Body of pancreas (tissue), 4 donors: ENCODE data around the gene METRNL. TPM values are rescaled to one million over a fixed set of nuclear protein-coding genes. Genes with fewer than 3 reads are reported as not detected.
"Not testable (repeated sequence)": the region's sequence is repeated elsewhere in the genome, so short reads cannot be mapped to it uniquely, and the experiment has no call there.

Experiments
- ATAC-seq: fragments of 150-250 bp; one replicate; pipeline ENCODE4 v1.9.1; 2016
- DNase-seq, 4 donors: peaks; one replicate each; pipeline ENCODE4 v3.0.0-alpha.2; 2019
- H3K27ac ChIP-seq, 4 donors: fragments of 200-600 bp; sonication (generic); 1 replicate in 3 of 4; 2 replicates in 1 of 4; pipeline versions ENCODE4 v1.5.1 to v1.6.1; 2016 to 2019; ENCODE audit warnings: mild to moderate bottlenecking in 1 of 4, mixed read lengths in 1 of 4, moderate library complexity in 1 of 4
- H3K27me3 ChIP-seq, 2 donors: fragments of 200-600 bp; sonication (generic); one replicate each; pipeline ENCODE4 v1.6.0; 2016; ENCODE audit warnings: mild to moderate bottlenecking in 1 of 2
- H3K36me3 ChIP-seq, 2 donors: fragments of 200-600 bp; sonication (generic); replicated peaks in 1 of 2; 2 replicates each; pipeline ENCODE4 v1.5.1; 2016; ENCODE audit warnings: low read depth in 2 of 2; ENCODE audit not compliant: insufficient read depth in 1 of 2
- H3K4me1 ChIP-seq: fragments of 200-600 bp; sonication (generic); one replicate; pipeline ENCODE4 v1.6.0; 2016
- H3K4me3 ChIP-seq, 2 donors: fragments of 200-600 bp; sonication (generic); 1 replicate in 1 of 2; 2 replicates in 1 of 2; pipeline ENCODE4 v1.5.1; 2016 to 2019
- H3K9me3 ChIP-seq, 3 donors: fragments of 200-600 bp; sonication (generic); 1 replicate in 2 of 3; 2 replicates in 1 of 3; pipeline ENCODE4 v1.5.1; 2016
- CTCF ChIP-seq, 7 experiments: fragments of 450-650 bp in 4 of 7; fragments of 200-600 bp in 3 of 7; sonication (generic) in 3 of 7; IDR thresholded peaks; one replicate each; pipeline ENCODE4 v1.5.1; 2016 to 2019; ENCODE audit warnings: antibody characterized with exemption in 7 of 7
- POLR2A ChIP-seq, 3 donors: fragments of 450-650 bp; IDR thresholded peaks; one replicate each; pipeline ENCODE4 v1.6.1; 2016; ENCODE audit warnings: antibody characterized with exemption in 3 of 3, mild to moderate bottlenecking in 2 of 3
- WGBS, 2 donors: methylation state at CpG; one replicate each; pipeline ENCODE4 v1.1.5; 2017; 5-methylcytosine and 5-hydroxymethylcytosine counted together
- intact Hi-C: fragments of 100-400 bp; cut with DNase I; formaldehyde crosslinking; loops from one replicate; pipeline ENCODE4 v1.15.1; 2023
- total RNA-seq, 2 donors: library from RNA; depleted of rRNA; stranded (reverse); fragments of >200 nt; gene quantifications; one replicate each; pipeline ENCODE4 v1.1.0, GENCODE V29; 2016

METRNL gene
- total RNA-seq, 2 donors from 2014 or later = 21.3 to 26.4 TPM

GRCh38 chr17:83037084-83037873, 42.1 kb upstream of the METRNL start:
- intact Hi-C loops = no loop called here
- TF ChIP-seq CTCF (IDR thresholded peaks at IDR 0.05) (no peak), POLR2A (IDR thresholded peaks at IDR 0.05) (no peak)
- Histone ChIP-seq H3K27ac (no peak overlapping the region), H3K36me3 (no peaks in the 10 kb centered on the region), H3K27me3 (no peaks in the 10 kb centered on the region), H3K4me3 (no peak overlapping the region), H3K9me3 (peaks cover 0 to 3% (median 0%) of the 10 kb centered on the region in 3 donors), H3K4me1 (no peaks in the 10 kb centered on the region)
- WGBS, 2 donors = 88 to 91% methylated on average over 19 to 30 of the region's 30 CpGs
- DNase-seq = no peak
- no peak for ATAC-seq

- intact Hi-C loops = no loop called here
- TF ChIP-seq POLR2A (IDR thresholded peaks at IDR 0.05) = no peak
- no peak for TF ChIP-seq CTCF (IDR thresholded peaks at IDR 0.05)
- Histone ChIP-seq H3K36me3 (no peaks in the 10 kb centered on the region), H3K27ac (no peak overlapping the region), H3K27me3 (no peaks in the 10 kb centered on the region), H3K9me3 (peaks cover 0 to 3% (median 0%) of the 10 kb centered on the region in 3 donors), H3K4me3 (no peak overlapping the region), H3K4me1 (no peaks in the 10 kb centered on the region)
- no peak for ATAC-seq
- no peak for DNase-seq
- 87 to 89% methylated on average over 9 of the region's 9 CpGs for WGBS, 2 donors
Observed at GRCh38 chr17:83037874-83038165, 41.6 kb upstream of the METRNL start.

GRCh38 chr17:83038983-83039382, 40.4 kb upstream of the METRNL start:
- ATAC-seq, H3K27ac ChIP-seq, H3K4me3 ChIP-seq, H3K4me1 ChIP-seq, H3K27me3 ChIP-seq, intact Hi-C loops, H3K36me3 ChIP-seq, H3K9me3 ChIP-seq, DNase-seq: not testable (repeated sequence)
- WGBS, 2 donors = 85 to 96% methylated on average over 6 to 14 of the region's 24 CpGs

GRCh38 chr17:83041305-83041704, 38.1 kb upstream of the METRNL start:
- Histone ChIP-seq H3K27ac (no peak overlapping the region), H3K4me3 (no peak overlapping the region), H3K9me3 (peaks cover 0 to 3% (median 0%) of the 10 kb centered on the region in 3 donors), H3K36me3 (no peaks in the 10 kb centered on the region), H3K27me3 (no peaks in the 10 kb centered on the region), H3K4me1 (no peaks in the 10 kb centered on the region)
- TF ChIP-seq CTCF (IDR thresholded peaks at IDR 0.05) (no peak), POLR2A (IDR thresholded peaks at IDR 0.05) (no peak)
- intact Hi-C loops = no loop called here
- DNase-seq (no peak), ATAC-seq (no peak)
- 96 to 97% methylated on average over 3 of the region's 3 CpGs for WGBS, 2 donors

GRCh38 chr17:83042522-83043158, 36.8 kb upstream of the METRNL start:
- DNase-seq (no peak), ATAC-seq (no peak)
- Histone ChIP-seq H3K4me3 (no peak overlapping the region), H3K36me3 (no peaks in the 10 kb centered on the region), H3K27me3 (no peaks in the 10 kb centered on the region), H3K27ac (no peak overlapping the region), H3K4me1 (no peaks in the 10 kb centered on the region), H3K9me3 (peaks cover 0 to 3% (median 0%) of the 10 kb centered on the region in 3 donors)
- TF ChIP-seq POLR2A (IDR thresholded peaks at IDR 0.05) (no peak), CTCF (IDR thresholded peaks at IDR 0.05) (no peak)
- intact Hi-C loops = no loop called here
- WGBS, 2 donors = 83 to 96% methylated on average over 8 of the region's 8 CpGs

GRCh38 chr17:83044479-83044878, 34.9 kb upstream of the METRNL start:
- 96% methylated on average over 18 of the region's 18 CpGs for WGBS, 2 donors
- H3K36me3 ChIP-seq, ATAC-seq, intact Hi-C loops, H3K9me3 ChIP-seq, H3K27me3 ChIP-seq, H3K4me1 ChIP-seq, H3K27ac ChIP-seq, DNase-seq, H3K4me3 ChIP-seq: not testable (repeated sequence)
